Prostate gland (tissue), 2 donors: ENCODE data around the gene SPACDR.

Experiments used
- POLR2A ChIP-seq: fragments of 450-650 bp; IDR thresholded peaks from one replicate; pipeline ENCODE4 v1.6.1; 2016; ENCODE audit warnings: antibody characterized with exemption, mild to moderate bottlenecking
- POLR2AphosphoS5 ChIP-seq: sonication (generic); formaldehyde crosslinking; IDR thresholded peaks from one replicate; pipeline ENCODE4 v1.6.1; 2017; ENCODE audit warnings: antibody characterized with exemption
- TF ChIP-seq, protein P1 (sequence below), 4 experiments: fragments of 200-600 bp in 2 of 4; fragments of 450-650 bp in 2 of 4; sonication (generic) in 2 of 4; IDR thresholded peaks; 1 replicate in 3 of 4; 2 replicates in 1 of 4; pipeline ENCODE4 v1.5.1; 2016 to 2019; ENCODE audit warnings: antibody characterized with exemption in 4 of 4, mild to moderate bottlenecking in 2 of 4, moderate library complexity in 2 of 4

DNA sequence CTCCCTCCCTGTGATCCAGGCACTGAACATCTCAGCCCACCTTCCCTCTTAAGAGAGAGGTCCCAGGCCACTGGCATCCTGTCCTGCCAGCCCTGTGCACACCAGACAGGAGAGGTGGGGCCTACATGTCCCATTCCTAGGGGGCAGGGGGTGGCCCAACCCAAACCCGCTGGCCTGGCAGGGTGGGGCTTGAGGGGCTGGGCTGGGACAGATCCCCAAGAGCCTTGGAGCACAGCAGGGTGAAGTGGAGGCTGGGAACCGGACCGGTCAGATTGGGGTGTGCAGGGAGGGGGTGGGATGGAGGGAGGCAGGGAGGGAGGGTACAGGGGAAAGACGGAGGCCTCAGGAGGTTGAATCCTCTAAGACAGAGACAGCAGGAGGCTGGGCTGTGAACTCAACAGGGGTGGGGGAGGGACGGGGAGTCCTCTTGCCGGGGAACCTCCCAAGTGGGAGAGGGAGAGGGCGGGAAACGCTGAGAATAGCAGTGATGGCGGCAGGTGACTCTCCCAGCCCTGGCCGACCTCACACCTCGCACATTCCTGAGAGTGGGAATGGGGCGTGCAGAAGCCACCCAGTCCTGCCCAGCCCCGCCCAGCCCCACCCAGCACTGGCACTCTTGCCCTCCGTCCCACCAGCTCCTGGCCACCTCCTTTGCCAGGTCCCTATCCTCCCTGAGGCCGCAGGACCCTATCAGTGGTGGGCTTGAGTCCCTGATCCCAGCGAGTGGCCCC is 8.2 kb upstream of the SPACDR start:
- TF ChIP-seq, protein P1, sequence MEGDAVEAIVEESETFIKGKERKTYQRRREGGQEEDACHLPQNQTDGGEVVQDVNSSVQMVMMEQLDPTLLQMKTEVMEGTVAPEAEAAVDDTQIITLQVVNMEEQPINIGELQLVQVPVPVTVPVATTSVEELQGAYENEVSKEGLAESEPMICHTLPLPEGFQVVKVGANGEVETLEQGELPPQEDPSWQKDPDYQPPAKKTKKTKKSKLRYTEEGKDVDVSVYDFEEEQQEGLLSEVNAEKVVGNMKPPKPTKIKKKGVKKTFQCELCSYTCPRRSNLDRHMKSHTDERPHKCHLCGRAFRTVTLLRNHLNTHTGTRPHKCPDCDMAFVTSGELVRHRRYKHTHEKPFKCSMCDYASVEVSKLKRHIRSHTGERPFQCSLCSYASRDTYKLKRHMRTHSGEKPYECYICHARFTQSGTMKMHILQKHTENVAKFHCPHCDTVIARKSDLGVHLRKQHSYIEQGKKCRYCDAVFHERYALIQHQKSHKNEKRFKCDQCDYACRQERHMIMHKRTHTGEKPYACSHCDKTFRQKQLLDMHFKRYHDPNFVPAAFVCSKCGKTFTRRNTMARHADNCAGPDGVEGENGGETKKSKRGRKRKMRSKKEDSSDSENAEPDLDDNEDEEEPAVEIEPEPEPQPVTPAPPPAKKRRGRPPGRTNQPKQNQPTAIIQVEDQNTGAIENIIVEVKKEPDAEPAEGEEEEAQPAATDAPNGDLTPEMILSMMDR (IDR thresholded peaks at IDR 0.05) = no peak
- TF ChIP-seq POLR2AphosphoS5 = no peak
- TF ChIP-seq POLR2A = no peak
